ENCODE data around the gene ZBTB11. TPM values are rescaled to one million over a fixed set of nuclear protein-coding genes. Genes with fewer than 3 reads are reported as not detected.

The ZBTB11 gene
- total and polyA plus RNA-seq, 12 donors, result 4.9 to 20.0 (median 14.2) TPM

DNA sequence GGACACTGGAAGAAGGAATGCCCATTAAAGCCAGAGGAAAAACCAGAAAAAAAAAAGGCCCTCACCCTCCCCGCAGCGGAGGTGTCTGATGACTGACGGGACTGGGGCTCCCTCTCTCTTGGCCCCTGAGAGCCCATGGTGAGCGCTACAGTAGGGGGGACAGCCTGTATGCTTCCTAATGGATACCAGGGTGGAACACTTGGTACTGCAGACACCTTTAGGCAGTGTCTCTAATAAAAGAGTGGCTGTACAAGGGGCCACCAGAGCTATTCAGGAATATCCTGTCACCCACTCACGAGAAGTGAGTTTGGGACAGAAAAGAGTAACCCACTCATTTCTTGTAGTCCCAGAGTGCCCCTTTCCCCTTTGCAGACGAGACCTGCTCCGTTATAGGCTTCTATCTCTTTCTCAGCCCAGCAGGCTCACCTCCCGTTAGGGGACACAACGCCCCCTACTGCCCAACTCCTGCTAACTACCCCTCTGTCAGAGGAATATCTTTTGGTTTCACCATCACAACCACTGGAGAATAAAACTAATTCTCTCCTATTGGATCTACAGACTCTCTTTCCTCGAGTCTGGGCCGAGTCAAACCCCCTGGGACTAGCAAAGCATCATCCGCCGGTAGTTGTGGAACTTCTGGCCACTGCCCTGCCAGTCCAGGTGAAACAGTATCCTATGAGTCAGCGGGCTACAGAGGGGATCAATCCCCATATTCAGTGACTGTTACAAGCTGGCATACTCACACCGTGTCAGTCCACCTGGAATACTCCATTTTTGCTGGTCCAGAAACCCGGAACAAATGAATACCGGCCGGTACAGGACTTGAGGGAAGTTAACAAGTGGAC, 40.8 kb downstream of the ZBTB11 start:
- WGBS, 4 donors, result 46 to 48% (median 47%) methylated on average over 18 of the region's 18 CpGs
- TF ChIP-seq POLR2A (IDR thresholded peaks at IDR 0.05), result no peak
- TF ChIP-seq, protein P1, sequence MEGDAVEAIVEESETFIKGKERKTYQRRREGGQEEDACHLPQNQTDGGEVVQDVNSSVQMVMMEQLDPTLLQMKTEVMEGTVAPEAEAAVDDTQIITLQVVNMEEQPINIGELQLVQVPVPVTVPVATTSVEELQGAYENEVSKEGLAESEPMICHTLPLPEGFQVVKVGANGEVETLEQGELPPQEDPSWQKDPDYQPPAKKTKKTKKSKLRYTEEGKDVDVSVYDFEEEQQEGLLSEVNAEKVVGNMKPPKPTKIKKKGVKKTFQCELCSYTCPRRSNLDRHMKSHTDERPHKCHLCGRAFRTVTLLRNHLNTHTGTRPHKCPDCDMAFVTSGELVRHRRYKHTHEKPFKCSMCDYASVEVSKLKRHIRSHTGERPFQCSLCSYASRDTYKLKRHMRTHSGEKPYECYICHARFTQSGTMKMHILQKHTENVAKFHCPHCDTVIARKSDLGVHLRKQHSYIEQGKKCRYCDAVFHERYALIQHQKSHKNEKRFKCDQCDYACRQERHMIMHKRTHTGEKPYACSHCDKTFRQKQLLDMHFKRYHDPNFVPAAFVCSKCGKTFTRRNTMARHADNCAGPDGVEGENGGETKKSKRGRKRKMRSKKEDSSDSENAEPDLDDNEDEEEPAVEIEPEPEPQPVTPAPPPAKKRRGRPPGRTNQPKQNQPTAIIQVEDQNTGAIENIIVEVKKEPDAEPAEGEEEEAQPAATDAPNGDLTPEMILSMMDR (IDR thresholded peaks at IDR 0.05), result peak; percentile 44 to 68 (median 54)
- Histone ChIP-seq H3K27ac (no peak overlapping the region), H3K27me3 (no peaks in the 10 kb centered on the region), H3K36me3 (replicated peaks in 1 of 2) (no peaks in the 10 kb centered on the region), H3K9me3 (replicated peaks in 1 of 3) (no peaks in the 10 kb centered on the region), H3K4me3 (no peak overlapping the region), H3K4me1 (replicated peaks in 1 of 2) (no peaks in the 10 kb centered on the region)
- intact Hi-C loops (cut with DNase I), result loop anchor here in 1 of 2 donors (10.0 kb wide), 1 partner anchor 61 kb away; the partner anchor contains the start of gene PCNP
- DNase-seq, result peak; percentile 61 to 80 (median 71)

DNA sequence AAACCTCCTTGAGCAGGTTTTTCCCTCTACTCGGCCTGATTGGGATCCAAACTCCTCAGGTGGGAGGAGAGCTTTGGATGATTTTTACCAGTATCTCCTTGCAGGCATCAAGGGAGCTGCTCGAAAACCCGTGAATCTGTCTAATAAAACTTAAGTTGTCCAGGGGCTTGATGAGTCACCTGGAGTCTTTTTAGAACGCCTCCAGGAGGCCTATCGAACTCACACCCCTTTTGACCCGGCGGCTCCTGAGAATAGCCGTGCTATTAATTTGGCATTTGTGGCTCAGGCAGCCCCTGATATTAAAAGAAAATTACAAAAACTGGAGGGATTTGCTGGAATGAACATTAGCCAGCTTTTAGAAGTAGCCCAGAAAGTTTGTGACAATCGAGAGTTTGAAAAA, 41.6 kb downstream of the ZBTB11 start:
- H3K36me3 ChIP-seq (replicated peaks in 1 of 2), result no peaks in the 10 kb centered on the region
- peak in 1 of 7 donors; percentile 23 for DNase-seq
- intact Hi-C loops (cut with DNase I), result loop anchor here in 1 of 2 donors (10.0 kb wide), 1 partner anchor 61 kb away; the partner anchor contains the start of gene PCNP
- no peaks in the 10 kb centered on the region for H3K4me1 ChIP-seq (replicated peaks in 1 of 2)
- H3K27ac ChIP-seq, result no peak overlapping the region
- WGBS, 4 donors, result 78 to 85% (median 81%) methylated on average over 9 of the region's 9 CpGs
- H3K4me3 ChIP-seq, result no peak overlapping the region
- TF ChIP-seq POLR2A (IDR thresholded peaks at IDR 0.05), result no peak
- TF ChIP-seq, protein P1 (IDR thresholded peaks at IDR 0.05), result no peak
- H3K27me3 ChIP-seq, result no peaks in the 10 kb centered on the region
- H3K9me3 ChIP-seq (replicated peaks in 1 of 3), result no peaks in the 10 kb centered on the region

GRCh38 chr3:101634591-101635196, 42.2 kb downstream of the ZBTB11 start:
- no peaks in the 10 kb centered on the region for H3K4me1 ChIP-seq (replicated peaks in 1 of 2)
- intact Hi-C loops (cut with DNase I), result loop anchor here in 1 of 2 donors (10.0 kb wide), 1 partner anchor 60 kb away; the partner anchor contains the start of gene PCNP
- H3K4me3 ChIP-seq, result no peak overlapping the region
- WGBS, 4 donors, result 73 to 82% (median 80%) methylated on average over 9 of the region's 9 CpGs
- DNase-seq, result peak in 1 of 7 donors; percentile 24
- TF ChIP-seq, protein P1 (IDR thresholded peaks at IDR 0.05), result no peak
- TF ChIP-seq POLR2A (IDR thresholded peaks at IDR 0.05), result no peak
- no peaks in the 10 kb centered on the region for H3K36me3 ChIP-seq (replicated peaks in 1 of 2)
- H3K27me3 ChIP-seq, result no peaks in the 10 kb centered on the region
- H3K9me3 ChIP-seq (replicated peaks in 1 of 3), result no peaks in the 10 kb centered on the region
- no peak overlapping the region for H3K27ac ChIP-seq

GRCh38 chr3:101633186-101633585, 43.7 kb downstream of the ZBTB11 start:
- Histone ChIP-seq H3K27ac (no peak overlapping the region), H3K27me3 (no peaks in the 10 kb centered on the region), H3K36me3 (replicated peaks in 1 of 2) (no peaks in the 10 kb centered on the region), H3K9me3 (replicated peaks in 1 of 3) (no peaks in the 10 kb centered on the region), H3K4me1 (replicated peaks in 1 of 2) (no peaks in the 10 kb centered on the region), H3K4me3 (no peak overlapping the region)
- no peak for TF ChIP-seq POLR2A (IDR thresholded peaks at IDR 0.05)
- TF ChIP-seq, protein P1 (IDR thresholded peaks at IDR 0.05), result no peak
- WGBS, 4 donors, result 86 to 91% (median 90%) methylated on average over 8 to 10 of the region's 10 CpGs
- intact Hi-C loops (cut with DNase I), result loop anchor here in 1 of 2 donors (10.0 kb wide), 1 partner anchor 58 kb away; the partner anchor contains the start of gene PCNP
- peak in 1 of 7 donors; percentile 24 for DNase-seq

Measured in adrenal gland (tissue), 12 donors.